Measurements from ENCODE around the gene FH.

Gene FH

DNA sequence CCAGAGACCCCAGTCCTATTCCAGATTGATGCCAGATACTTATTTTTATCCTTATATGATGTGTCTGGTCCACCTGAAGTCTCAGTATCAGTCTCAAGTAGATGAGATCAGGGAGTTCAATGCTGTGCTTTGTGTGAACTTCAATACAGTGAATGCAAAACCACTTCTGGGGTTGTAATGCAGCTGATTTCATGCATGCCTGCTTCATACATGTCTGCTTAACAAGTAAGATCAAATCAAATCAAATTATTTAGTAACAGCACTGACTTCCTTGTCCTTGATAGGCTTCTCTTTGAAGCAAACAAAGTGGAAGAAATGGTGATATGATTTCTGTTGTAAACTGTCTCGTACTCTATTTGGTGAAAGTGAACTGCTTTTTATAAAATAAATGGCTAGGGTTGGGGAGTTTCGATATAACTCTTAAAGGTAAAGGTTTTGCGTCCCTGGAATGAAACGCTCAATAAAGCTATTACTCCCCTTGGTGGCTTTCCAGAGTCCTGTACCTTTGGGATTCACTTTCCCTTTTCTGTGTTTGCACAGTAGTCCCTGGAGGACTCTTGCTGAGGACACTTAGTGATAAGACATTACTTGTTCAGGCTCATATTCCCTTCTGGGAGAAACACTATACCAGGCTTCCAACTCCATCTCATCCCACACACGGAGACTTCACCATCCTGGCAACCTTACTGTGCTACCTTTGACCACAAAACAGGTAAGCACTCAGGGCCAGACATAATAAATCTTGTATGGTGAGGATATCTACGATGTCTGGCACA lies 59.3 kb downstream of the FH start:
- no peak for DNase-seq (ENCODE audit: low read depth in 2 of 2, low spot score in 1 of 2)

DNA sequence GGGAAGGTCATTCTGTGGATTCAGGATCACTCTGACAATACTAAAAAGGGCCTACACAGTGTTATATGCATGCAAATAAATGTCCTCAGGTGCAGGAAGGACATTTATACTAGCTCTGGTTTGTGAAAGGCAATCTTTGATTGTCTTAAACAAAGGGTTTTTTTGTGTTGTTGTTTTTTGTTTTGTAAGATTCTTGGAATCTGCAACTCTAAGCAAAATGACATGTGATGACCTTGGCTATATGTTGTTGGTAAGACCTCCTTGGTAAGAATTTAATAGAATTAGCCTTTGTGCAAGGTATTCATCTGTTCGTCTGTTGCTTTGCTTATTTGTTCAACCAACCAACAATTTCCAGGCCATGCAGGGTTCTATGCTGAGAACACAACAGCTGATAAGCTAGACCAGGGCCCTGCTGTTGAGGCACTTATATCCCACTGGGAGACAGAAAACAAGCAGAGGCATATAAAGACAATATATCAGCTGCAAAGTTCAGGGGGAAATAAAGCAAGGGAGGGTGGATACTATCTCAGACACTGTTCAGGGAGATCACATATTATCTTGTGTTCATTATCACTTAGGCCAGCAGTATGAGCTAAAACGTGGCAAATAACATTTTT lies 60.3 kb downstream of the FH start:
- DNase-seq (ENCODE audit: low read depth in 2 of 2, low spot score in 1 of 2), result no peak

DNA sequence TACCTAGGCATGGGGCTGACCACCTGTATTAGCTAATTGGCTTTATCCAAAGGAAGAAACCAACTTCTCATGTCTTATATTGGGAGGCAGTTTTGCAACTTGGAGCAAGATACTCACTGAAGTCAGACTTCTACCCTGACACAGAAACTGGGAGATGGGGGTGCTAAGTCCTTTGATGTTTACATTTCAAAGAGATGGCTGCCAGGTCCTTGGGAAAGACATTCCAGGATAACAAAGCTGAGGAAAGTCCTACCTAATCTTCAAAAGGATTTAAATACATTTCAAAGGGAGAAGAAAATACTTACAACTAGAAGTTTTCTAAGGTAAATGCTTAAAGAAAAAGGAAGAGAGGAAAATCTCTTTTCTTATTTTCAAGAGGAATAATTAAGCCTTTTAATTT lies 62.1 kb downstream of the FH start:
- DNase-seq (ENCODE audit: low read depth in 2 of 2, low spot score in 1 of 2), result no peak

DNA sequence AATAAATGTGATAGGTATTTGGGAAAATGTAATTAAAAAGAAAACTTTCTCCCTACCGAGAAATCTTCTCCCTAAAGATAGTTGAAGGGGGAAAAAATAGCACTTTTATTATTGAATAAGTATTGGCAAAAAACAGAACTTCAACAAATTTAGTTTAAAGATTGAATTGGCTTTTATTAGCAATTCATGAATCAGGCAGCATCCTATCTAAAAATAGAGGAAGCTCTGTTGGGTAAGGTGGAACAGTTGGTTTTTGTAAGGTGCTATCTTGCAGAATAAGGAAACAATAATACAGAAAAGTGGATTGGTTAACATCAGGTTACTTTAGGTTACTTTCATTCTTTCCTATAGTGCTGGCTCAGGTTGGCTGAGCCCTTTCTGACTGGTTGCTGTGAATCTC lies 62.8 kb downstream of the FH start:
- DNase-seq (ENCODE audit: low read depth in 2 of 2, low spot score in 1 of 2), result no peak

DNA sequence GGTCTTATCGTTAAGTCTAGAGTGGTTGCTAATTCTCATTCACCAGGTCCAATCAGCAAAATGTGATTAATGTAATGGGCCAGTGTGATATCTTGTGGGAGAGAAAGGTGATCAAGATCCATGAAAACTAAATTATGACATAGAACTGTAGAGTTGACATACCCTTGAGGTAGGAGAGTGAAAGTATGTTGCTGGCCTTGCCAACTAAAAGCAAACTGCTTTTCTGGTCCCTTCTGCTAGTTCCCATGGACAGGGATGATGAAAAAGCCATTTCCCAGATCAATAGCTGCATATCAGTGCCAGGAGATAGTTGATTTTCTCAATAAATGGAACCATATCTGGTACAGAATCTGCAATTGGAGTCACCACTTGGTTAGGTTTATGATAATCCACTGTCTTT lies 65.8 kb downstream of the FH start:
- DNase-seq (ENCODE audit: low read depth in 2 of 2, low spot score in 1 of 2), result no peak

DNA sequence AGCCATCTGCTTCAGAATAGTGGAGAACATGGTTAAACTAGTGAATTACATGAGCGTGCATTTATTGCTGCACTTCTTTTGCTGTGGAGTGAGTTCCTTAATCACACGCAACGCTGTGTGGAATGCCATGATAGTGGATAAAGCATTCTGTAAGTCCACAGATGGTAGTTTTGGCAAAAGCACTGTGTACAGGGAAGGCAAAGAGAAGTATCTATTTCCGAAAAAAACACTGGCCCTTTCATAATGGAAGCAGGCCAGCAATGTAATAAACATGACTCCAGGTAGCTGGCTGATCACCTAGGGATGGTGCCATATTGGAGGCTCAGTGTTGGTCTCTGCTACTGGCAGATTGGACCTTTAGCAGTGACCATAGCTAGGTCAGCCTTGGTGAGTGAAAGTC lies 67.6 kb downstream of the FH start:
- DNase-seq (ENCODE audit: low read depth in 2 of 2, low spot score in 1 of 2), result no peak
